Stimulated activated naive CD4-positive, alpha-beta T cell treated with Interleukin-2 at 50 U/mL for 16 hours (primary cell): ENCODE results near the gene AGBL1.
"Not testable (repeated sequence)": the region's sequence is repeated elsewhere in the genome, so short reads cannot be mapped to it uniquely, and the experiment has no call there.

Experiments
- DNase-seq: peaks from one replicate; lab custom pipeline; 2025; lab: John Stamatoyannopoulos, UW

The AGBL1 gene

DNA sequence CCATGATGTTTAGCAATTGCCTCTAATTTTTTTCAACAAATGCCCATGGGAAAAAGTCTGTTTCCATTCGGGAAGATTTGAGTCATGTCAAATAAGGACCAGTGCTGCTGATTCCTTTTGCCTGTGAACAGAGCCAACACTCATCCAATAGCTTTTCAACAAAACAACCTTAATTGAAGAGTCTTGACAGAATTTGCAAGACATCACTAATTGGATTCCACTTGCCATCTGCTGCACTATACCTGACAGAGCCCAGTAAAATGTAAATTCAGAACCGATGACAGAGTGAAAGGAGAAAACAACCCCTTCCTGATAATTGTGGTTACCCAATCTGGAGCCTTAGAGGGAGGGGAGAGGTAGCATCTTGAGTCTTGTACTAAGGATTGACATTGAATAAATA is 426.7 kb downstream of the AGBL1 start:
- DNase-seq: no peak

DNA sequence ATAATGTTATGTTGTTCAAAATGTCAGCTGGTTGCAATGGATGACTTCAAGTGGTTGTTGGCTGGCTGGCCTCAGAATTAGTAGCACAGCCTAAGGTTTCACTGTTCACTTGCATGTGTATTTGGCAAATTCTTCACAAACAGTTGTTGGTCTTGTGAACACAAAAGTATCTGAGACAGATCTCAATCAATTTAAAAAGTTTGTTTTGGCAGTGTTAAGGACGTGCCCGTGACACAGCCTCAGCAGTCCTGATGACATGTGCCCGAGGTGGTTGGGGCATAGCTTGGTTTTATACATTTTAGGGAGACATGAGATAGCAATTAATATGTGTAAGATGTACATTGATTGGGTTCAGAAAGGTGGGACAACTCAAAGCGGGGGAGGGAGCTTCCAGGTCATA is 436.0 kb downstream of the AGBL1 start:
- no peak for DNase-seq

DNA sequence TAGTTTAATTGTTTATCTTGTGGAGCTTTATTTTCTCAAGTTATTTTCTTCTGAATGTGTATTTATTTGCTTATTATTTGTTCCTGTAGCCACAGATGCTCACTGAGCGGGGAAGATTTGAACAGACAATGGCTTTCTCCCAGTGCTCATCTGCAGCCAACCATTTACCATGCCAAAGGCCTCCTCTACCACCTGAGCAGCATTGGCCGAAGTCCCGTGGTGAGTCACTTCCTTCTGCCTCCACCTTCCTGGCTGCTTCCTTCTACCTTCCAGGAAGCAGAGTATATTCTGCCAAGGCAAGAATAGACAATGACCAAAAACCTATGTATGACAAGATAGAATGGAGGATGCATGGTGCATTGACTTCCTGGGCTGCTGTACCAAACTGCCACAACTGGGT is 443.1 kb downstream of the AGBL1 start:
- no peak for DNase-seq

DNA sequence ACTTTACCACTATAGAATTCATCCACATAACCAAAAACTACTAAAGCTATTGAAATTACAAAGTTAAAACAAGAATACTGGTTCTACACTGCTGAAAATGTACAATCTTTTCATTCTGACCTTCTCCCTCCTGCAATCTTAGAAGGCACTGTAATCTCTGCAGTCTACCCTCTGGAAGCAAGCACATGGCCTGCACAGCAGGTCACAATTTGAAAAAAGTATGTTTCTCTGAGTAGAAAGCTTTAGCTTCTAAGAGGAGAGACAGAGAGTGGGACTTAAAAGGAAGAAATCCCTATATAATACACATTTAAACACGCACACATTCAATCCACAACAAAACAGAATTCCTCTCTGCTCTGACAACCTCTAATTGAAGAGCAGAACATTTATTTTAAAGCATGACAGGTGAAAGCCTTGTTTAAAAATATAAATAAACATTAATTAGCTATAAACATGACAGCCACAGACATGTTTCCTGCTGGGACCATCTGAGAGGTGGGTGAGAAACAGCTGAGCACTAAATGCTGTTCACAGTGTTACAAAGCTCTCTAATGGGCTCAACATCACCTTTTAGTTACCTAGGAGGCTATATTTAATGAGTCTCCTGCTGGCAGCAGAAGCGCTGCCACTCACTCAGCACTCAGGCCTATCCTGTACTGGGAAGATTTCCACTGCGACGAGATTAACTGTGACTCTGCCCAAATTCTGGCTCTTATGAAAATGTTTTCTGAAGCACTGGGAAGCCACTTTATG is 447.4 kb downstream of the AGBL1 start:
- DNase-seq: no peak

DNA sequence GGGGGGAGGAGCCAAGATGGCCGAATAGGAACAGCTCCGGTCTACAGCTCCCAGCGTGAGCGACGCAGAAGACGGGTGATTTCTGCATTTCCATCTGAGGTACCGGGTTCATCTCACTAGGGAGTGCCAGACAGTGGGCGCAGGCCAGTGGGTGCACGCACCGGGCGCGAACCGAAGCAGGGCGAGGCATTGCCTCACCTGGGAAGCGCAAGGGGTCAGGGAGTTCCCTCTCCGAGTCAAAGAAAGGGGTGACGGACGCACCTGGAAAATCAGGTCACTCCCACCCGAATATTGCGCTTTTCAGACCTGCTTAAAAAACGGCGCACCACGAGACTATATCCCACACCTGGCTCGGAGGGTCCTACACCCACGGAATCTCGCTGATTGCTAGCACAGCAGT is 448.4 kb downstream of the AGBL1 start:
- DNase-seq: not testable (repeated sequence)

DNA sequence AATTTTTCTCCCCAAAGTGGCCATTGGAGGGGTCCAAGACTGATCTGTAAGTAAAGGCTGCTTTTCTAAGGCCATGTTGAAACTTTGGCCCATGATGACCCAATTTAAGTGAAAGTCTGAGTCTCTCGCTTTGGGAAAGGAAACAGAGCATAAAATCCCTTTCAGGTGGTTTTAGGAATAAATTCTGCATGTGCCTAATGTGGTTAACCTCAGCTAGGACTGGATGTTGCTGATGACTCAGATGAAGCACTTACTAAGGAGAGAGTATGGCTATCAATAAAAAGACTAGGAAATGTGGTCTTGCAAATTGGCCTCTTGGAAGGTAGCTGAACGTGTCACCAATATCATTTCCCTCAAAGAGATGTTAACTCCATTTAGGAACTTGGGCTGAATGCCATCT is 458.5 kb downstream of the AGBL1 start:
- no peak for DNase-seq

DNA sequence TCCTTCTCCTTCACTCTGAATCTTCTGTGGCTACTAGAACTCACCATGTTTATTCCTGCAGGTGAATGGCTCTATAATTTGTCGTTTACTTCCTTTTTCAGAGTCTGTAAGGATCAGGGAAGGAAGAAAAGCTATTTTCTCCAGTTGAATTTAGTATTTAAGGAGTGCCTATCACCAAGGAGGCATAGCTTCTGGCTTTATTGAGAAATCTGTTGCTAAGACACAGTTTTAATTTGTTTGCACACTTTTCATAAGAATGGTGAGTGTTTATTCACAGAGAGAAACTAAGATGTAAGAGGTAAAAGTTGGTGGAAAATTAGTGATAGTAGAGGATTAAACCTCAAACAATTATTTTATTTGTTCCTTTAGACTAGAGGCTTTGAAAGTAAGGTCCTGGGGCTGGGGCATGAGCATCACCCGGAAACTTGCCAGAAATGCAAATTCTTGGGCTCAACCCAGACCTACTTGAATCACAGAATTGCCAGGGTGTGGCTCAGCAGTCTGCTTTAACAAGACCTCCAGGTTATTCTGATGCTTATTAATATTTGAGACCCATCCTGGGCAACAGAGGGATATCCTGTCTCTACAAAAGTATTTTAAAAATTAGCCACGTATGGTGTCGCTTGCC is 461.3 kb downstream of the AGBL1 start:
- DNase-seq: no peak

DNA sequence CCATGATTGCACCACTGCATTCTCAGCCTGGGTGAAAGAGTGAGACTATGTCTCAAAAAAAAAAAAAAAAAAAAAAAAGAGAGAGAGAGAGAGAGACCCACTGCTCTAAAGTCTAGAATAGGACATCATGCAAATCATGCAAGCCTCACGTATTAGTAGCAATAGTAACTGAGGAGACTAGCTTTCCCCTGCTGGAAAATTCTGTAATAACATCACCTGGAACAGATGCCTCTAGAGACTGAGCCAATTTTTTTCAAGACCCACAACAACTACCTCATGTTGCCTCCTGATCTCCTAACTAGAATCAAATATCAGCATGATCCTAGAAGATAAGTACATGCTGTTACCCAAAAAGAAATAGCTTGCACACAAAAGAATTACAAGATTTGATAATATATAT is 461.9 kb downstream of the AGBL1 start:
- DNase-seq: no peak

DNA sequence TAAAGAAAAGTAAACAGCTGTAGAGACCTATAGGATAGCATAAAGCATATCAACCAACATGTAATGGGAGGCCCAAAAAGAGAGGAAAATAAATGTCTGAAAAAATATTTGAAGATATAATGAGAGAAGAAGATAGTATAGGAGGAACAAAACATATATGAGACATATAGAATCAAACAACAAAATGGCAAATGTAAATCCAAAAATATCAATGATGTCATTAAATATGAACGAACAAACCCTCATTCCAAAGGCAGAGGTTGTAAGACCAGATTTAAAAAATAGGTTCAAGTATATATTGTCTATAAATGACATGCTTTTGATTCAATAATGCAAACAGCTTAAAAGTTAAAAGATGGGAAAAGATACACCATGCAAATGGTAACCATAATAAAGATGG is 470.4 kb downstream of the AGBL1 start:
- no peak for DNase-seq

DNA sequence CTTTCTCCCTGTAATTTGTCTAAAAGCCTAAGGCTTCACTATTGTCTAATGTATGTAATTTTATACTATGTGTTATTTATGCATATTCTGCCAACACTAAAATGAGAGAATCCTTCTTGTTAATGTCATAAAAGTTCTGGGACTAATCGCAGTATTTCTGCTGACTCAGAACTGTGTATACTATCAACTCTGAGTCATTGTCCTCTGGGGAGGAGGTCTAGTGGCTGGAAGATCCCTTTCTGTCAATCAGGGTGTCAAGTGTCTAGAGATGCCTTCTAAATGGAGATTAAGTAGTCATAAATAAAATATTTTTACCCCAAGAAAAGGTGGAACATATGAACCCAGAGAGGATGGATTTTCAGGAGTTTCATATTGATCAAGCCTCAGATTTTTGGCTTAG is 473.4 kb downstream of the AGBL1 start:
- no peak for DNase-seq

DNA sequence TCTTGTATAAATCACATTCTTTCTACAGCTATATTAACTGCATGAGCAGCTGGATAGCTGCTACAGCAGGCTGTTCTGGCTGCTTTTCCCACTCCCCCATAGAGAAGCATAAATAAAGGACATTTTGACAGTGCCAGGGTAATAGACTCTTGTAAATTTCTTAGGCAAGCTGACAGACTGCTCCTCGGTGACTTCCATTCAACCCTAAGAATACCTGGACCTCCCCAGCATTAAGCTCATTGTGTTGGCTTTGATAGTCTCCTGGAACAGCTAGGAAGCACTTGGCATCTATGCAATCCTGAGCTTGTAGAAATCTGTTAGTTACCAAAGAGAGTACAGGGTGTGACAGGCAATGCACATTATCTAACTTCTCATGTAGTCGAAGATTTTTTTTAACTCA is 475.4 kb downstream of the AGBL1 start:
- no peak for DNase-seq

DNA sequence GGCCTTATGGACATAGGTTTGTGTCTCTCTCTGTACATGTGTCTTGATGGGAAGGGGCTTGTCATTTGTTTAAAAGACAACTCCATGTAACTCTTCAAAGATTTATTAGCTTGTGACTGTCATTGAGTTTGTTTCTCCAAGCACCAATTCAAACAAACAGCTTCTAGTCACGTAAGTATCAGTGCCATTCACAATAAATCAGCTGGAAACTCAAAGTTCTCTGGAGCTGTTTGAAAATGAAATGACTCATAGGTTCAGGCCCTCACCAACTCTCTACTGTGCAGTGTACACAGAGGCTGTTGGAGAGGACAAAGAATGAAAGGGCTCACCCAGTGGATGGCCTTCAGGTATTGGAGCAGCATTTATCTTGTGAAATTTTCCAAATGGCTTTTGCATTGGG is 476.3 kb downstream of the AGBL1 start:
- no peak for DNase-seq

DNA sequence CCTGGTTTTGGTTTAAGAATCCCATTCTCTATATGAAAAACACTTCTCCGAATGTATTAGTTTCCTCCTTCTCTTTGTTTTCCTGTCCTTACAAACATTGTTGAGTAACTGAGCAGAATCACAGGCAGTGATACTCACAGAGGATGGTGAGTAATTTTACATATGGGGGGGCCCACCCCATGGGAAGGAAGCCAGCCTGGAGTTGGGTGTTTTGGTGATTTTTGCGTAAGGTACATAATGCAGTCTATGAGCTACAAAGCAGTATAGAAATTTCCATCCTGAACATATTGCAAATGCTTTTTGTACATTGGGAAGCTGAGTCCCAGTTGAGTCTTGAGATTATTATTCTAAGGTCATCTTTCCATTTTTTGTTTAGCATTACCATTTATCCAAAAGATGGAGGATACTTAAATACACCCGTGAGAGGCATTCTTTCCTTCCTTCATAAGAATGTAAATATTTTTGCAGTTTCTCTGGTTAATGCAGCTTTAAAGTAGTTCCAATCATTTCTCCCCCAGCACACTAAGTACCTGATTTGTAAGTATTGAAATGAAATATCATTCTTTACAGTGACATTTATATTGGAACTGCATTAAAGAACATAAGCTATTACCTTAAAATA is 476.8 kb downstream of the AGBL1 start:
- no peak for DNase-seq

DNA sequence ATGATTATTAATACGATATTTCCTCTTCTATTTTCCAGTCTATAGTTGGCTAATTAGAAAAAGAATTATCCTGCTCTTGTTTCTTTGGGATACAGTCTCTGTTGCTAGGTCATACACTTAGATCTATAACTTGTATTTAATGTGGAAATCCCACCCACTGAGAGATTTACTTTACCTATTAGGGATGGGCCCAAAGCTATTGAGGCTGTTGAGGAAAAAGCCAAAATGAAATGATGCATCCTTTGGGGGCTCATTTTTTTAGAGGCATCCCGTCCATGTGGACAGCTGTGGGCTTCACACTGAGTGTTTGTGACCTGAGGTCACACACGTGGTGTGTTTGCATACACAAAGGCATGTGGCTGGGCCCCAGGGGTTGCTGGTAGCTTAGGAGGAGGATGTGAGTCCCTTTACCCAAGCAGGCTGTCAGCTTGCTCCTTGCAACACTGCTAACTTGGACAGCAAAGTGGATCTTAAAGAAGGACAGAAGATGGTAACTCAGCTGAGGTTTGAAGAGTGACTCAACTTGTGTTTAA is 477.4 kb downstream of the AGBL1 start:
- DNase-seq: no peak

DNA sequence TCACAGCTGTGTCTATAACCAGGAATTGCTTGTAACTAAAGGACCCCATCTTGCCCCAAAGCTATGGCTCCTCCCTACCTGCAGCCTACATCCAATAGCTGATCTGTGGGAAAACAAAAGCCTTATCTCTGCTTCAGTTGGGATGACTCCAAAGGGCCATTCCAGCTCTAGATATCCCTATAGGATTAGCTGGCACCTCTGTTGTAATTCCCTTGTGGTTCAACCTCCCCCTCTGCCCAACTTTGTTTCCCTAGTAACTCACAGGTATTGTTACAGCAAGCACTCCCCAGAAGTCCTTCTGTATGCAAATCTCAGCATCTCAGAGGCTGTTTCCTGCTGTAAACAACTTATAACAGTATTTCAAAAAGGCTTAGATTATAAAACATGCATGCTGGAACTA is 478.6 kb downstream of the AGBL1 start:
- DNase-seq: no peak

DNA sequence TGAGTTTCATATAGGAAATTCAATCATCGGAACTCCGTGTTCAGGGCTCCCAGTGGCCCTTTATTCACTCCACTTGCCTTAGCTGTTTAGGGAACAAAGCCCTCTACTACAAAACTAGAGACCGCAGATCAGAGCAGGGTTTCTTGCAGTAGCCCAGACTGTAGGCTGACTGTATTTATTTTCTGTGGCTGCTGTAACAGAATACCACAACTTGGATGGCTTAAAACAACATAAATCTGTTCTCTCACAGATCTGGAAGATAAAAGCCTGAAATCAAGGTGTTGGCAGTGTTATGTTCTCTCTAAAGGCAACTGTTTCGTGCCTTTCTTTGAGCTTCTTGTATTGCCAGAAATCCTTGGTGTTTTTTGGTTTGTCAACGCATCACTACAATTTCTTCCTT is 479.0 kb downstream of the AGBL1 start:
- no peak for DNase-seq

DNA sequence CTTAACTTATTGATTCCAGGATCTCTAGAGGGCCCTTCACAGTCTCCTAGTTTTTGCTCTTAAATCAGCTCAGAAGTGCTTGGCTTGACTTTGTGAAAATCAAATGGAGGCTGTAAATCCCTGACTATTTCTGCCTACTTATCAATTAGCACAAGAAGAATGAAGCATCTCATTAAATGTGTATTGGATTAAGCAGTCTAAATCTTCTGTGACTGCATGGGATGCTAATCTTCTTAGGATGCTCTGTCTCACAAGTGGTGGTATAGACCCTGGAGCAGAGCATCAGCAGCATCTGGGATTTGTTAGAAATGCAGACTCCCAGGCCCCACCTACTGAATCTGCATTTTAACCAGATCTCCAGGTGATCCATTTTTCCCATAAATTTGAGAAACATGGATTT is 488.7 kb downstream of the AGBL1 start:
- DNase-seq: no peak

DNA sequence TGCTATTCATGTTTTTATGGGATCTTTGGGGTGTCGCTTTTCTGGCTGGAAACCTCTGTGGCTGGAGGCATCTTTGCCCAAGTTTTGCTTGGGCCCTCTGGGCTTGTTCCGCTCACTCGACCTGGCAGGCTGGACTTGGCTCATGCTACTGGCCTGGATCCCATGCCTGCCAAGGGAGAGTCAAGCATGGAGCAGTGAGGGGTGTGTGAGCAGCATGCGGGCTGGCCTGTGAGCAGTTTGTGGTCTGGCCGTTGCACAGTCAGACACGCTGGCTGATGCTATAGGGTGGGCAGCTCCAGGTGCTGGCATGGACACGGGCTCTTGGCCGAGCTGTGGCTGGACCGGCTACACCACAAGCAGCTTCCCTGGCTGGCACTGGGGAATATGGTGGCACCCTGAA is 491.1 kb downstream of the AGBL1 start:
- DNase-seq: no peak

DNA sequence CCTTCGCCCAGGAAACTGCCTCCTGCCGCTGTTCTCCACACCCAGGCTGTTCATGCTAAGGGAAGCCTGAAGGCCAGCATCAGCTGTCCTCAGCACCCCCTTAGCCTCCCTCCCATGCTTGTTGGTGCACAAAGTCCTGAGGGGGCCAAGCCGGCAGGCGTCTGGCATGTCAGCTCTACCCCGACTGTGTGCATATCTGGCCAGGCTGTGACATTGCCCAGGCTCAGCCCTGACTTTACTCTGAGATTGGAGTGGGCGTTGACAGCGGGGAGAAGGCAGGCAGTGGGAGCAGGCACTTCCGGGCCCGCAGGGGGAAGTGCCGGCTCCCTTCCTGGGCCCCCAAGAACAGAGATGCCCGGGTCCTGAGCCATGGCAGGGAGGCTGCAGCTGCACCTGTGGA is 492.2 kb downstream of the AGBL1 start:
- no peak for DNase-seq

DNA sequence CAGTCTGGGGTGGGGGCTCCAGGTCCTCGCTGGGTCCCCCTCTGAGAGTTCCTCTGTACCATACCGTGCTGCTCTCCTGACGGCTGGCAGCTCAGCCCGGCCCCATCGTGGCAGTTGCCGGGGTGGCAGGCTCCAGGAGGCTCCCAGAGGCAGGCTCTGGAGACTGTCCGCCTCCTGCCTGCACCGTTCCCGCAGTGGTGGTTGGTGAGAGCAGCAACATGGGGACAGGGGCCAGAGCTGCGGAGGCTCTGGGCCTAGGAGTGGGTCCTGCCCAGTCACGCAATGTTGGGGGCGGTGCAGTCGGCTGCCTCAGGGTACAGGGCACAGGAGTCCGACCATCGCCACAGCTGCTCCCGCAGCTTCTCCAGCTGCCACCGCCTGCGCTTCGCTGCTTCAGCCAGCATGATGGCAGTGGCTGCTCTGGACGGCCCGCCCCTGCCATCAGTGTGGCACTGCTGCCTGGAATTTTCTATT is 492.7 kb downstream of the AGBL1 start:
- no peak for DNase-seq

DNA sequence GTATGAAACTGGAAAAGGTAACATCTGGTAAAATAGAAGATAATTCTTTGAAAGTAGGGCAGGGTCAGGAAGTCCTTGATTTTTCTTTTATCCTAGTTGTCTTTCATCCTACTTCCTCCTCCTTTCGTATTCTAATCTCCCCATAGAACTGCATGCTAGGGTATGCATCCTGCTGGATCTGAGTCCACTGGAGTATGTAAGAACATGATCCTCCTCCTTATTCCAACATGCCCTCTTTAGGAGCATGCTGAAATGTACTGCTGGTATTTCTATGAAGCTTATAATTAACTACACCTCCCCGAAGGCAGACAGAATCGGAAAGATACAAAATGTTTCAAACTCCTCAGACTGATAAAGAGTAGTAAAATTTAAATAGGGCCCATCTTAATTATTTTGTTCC is 493.8 kb downstream of the AGBL1 start:
- no peak for DNase-seq

DNA sequence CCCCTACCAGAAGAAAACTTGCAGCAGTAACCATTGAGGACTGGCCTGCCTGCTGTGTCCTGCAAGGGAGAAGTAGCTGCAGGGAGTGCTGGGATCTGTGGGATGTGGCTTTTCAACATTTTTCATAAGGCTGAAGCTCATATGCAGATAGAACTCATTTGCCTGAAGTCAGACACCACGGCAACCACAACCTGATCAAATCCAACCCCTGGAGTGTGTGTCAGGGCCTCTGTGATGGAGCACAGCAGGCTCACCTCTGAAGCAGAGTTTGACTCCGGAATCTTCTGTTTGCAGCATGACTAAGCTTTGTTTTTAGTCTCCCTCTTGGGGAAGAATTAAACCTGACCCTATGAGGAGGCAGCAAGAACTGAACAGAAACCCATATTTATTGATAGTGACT is 508.7 kb downstream of the AGBL1 start:
- DNase-seq: no peak

DNA sequence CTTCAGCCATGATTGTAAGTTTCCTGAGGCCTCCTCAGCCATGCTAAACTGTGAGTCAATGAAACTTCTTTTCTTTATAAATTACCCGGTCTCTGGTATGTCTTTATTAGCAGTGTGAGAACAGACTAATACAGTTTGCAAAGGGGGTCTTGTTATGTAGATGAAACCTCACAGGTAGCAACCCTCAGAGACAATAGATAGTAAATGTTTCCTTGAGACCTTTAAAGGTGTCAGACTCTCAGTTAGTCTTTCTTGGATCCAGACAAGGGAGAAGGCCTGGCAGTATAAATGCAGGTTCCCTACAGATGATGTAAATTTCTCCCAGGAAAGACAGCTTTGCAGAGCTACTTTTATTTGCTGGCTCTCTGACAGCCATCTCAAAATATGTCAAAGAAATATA is 510.8 kb downstream of the AGBL1 start:
- no peak for DNase-seq
